GM20431 (cell line): ENCODE data around the gene HBQ1.
"Not testable (repeated sequence)": the region's sequence is repeated elsewhere in the genome, so short reads cannot be mapped to it uniquely, and the experiment has no call there.

ENCODE experiments used
- in situ Hi-C: fragments of 300-500 bp; cut with MseI, MboI; formaldehyde crosslinking; loops from one replicate; pipeline ENCODE4 v1.15.0; 2020; ENCODE audit warnings: low sequenced_read_pairs; ENCODE audit not compliant: unreplicated experiment

Gene HBQ1

GRCh38 chr16:180101-180675, at the start of gene HBQ1:
HBQ1 (plus strand) TSS chr16:180459; CDS start chr16:180487, 28 bp downstream.
- in situ Hi-C loops = loop anchor here (5.0 kb wide), 1 partner anchor 63 kb away; no protein-coding TSS in a partner anchor

DNA sequence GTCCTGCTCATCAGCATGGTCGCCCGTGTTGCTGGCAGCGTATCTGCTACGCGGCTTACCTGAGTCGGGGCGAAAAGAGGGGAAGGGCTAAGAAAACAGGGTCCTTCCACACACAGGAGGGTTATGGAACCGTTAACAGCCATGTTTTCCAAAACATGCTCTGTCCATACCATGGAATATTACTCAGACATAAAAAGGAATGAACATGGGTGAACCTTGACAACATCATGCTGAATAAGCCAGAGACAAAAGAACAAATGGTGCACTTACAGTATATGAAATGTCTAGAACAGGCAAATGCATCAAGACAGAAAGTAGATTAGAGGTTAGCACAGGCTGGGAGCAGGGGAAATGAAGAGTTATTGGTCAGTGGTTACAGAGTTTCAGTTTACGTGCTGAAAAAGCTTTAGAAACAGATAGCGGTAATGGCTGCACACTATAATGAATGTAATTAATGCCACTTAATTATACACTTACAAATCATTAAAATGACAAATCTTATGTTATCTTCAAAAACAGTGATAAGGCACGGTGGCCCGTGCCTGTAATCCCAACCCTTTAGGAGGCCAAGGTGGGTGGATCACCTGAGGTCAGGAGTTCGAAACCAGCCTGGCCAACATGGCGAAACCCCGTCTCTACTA, 49.6 kb upstream of the HBQ1 start:
- in situ Hi-C loops = no loop called here

- in situ Hi-C loops = no loop called here
Measured at GRCh38 chr16:132120-132519, 48.1 kb upstream of the HBQ1 start.

DNA sequence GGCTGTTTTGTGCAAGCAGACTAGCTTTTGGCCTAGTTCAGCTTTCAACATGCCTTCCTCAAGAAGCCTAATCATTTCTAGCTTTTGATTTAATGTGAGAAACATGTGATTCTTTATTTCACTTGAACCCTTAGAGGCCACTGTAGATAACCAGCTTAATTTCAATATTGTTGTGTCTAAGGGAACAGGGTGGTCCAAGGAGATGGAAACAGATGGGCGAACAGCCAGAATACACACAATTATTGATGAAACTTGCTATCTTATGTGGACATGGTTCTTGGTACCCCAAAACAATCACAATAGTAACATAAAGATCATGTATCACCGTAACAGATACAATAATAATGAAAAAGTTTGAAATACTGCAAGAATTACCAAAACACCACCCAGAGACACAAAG, 46.5 kb upstream of the HBQ1 start:
- in situ Hi-C loops = no loop called here

GRCh38 chr16:138049-138417, 42.2 kb upstream of the HBQ1 start:
- in situ Hi-C loops = no loop called here

DNA sequence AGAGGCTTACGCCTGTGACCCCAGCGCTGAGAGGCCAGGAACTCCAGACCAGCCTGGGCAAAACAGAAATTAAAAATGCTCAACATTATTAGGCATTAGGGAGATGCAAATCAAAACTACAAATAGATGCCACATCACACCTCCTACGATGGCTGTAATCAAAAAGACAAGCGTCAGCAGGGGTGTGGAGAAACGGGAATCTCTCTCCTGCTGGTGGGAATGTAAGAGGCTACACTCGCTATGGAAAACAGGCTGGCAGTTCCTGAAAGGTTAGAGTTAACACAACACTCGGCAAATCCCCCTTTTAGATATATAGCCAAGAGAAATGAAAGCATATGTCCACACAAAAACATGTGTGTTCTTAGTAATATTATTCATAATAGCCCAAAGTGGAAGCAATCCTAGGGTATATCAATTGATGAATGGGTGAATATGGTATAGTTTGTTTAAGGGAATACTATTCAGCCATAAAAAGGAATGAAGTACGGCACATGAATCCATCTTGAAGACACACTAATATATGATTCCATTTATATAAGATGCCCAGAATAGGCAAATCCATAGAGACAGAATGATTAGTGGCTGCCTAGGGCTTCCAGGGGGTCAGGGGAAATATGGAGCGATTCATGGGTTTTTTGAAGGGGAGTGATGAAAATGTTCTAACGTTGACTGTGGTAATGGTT, 39.9 kb upstream of the HBQ1 start:
- in situ Hi-C loops = no loop called here

DNA sequence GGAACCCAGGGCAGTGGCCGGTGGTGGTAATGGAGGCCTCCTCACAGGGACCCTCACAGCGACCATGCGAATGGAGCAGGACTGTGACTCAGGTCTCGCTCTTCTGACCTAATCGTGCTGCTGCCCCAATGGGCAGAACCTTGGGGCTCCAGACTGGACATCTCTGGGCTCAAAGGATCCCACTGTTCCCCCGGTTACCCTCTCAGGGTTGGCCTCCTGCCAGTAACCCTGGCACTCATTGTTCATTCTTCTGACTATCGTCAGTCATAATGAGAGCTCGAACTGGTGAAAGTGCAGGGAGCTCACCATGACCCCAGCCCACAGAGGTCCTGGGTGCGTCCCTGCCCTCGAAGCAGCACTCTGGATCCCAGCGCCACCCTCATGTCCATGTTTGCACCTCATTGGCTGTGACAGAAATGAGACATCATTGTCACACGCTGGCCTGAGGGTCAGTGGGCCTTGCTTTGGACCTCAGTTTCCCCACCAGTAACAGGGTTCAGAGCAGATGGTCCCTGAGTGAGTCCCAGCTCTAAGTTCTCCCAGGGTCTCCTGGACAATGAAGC, 37.8 kb upstream of the HBQ1 start:
- in situ Hi-C loops = no loop called here

DNA sequence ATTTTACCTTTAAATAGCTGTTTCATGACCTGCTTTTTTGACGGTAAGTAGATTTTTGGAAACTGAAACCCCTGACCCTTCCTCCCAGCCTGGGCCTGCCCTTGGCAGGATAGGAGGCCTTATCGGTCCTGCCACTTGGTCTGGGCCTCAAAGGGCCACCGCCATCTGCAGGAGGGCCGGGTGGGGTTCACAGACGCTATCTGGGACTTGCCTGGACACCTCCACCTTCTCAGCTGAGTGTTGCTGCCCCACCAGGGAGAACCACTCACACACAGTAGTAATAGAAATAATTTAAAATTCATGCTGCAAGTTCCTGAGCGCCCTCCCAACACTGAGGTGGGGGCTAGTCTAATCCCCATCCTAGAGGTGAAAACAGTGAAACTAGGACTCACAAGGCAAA, 37.2 kb upstream of the HBQ1 start:
- in situ Hi-C loops = no loop called here

DNA sequence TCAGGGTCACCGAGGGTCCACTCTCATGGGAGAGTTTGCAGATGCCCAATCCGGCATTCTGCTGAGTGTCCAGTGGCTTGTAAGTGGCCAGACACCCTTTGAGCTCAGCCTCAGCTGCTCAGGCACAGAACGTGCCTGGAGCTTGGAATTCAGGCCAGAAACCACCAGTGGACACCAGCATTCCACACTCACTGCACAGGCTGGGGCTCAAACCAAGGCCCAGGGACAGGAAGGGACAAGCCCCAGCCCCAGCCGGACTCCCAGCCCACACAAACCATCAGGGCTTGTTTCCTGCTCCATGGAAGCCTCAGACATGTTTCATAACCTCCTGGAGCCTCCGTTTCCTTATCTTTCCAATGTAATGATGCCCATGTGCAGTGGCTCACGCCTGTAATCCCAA, 36.8 kb upstream of the HBQ1 start:
- in situ Hi-C loops = no loop called here

GRCh38 chr16:144797-145252, 35.4 kb upstream of the HBQ1 start:
- in situ Hi-C loops = no loop called here

DNA sequence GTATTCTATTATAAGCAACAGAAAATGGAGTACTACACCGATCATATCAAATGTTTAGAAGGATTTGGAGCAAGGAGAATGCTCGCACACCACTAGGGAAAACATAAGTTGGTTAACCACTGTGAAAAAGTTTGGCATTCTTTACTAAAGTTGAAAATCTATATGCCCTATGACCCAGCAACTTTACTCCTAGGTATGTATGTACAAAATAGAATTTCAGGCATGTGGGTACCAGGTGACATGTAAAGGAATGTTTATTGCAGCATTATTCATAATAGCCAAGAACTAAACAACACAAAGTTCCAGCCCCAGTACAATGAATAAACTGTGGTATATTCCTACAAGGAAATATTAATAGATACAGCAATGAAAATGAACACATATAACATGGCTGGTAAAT, 33.6 kb upstream of the HBQ1 start:
- in situ Hi-C loops = no loop called here

DNA sequence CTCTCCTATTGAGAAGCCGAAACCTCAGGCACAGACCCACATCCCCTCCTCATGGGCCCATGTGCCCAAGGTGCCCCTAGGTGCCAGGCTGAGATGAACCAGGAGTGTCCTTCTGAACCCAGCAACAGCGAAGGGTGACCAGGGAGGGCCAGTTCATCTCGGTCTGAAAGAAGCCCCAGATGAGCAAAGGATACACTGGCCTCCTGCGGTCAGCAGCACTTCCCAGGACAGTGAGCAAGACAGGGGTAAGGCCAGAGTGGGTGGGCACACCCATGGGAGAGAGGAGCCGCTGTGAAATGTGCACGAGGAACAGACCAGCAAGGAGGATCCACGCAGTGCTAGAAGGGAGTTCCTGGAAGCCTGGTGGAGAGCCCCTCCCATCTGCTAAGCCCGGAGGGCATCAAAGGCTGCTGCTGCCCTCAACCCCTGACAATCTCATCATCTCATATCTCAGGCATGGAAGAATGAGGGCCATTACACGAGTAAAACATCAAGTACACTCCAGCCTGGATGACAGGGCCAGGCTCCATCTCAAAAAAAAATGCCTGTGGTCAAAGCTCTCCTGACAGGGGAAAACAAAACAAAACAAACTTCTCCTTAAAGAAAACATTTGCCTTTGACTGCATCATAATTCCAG, 31.1 kb upstream of the HBQ1 start:
- in situ Hi-C loops = no loop called here

GRCh38 chr16:152141-153128, 27.8 kb upstream of the HBQ1 start, which contains the start of gene HBZ:
HBZ (plus strand) TSS chr16:152644; CDS start chr16:152910, 266 bp downstream.
- in situ Hi-C loops = no loop called here

- in situ Hi-C loops = not testable (repeated sequence)
Measured at GRCh38 chr16:153129-153521, 27.1 kb upstream of the HBQ1 start.

DNA sequence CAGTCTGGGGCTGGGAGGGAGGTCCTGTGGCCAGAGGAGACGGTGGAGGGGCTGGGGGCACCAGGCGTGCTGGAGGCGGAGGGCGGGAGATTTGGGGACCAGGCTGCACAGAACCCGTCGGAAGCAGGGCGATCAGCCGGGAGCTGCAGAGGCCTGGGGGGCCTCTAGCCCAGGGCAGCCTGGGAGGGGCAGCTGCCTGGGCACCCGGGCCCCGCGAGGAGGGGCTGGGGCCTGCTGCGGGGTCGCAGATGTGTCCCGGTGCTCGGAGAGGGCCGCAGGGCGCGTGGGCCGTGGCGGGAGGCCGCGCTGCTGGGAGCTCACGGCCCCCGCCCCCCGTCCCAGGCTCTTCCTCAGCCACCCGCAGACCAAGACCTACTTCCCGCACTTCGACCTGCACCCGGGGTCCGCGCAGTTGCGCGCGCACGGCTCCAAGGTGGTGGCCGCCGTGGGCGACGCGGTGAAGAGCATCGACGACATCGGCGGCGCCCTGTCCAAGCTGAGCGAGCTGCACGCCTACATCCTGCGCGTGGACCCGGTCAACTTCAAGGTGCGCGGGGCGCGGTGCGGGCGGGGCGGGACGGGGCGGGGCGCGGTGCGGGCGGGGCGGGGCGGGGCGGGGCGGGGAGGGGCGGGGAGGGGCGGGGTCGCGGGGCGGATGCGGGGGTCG, 26.6 kb upstream of the HBQ1 start:
- in situ Hi-C loops = not testable (repeated sequence)

DNA sequence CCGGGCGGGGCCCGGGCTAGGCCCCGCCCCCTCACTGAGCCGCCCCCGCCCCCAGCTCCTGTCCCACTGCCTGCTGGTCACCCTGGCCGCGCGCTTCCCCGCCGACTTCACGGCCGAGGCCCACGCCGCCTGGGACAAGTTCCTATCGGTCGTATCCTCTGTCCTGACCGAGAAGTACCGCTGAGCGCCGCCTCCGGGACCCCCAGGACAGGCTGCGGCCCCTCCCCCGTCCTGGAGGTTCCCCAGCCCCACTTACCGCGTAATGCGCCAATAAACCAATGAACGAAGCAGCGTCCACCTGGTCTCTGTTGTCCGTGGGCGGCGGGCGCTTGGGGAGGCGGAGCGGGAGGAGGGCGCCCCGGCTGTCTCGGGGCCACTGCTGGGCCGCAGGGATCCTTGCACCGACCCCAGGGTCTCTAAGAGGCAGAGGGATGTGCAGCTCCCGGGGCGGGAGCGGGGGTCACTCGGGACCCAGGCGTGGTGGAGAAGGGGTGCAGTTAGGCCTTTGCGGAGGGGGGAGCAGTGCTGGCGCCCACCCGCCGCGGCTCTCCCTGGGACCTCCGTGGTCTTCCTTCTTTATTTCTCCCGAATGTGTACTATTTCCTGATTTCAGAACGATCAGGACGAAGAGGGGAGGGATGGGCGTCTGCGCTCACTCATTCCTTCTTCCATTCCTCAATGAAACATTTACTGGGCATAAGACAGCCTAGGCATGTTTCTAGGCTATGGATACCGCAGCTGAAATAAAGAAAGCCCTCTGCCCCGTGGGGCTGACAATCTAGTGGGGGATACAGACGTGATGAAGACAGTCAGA, 25.8 kb upstream of the HBQ1 start:
- in situ Hi-C loops = no loop called here

- in situ Hi-C loops = no loop called here
Measured at GRCh38 chr16:155031-155398, 25.2 kb upstream of the HBQ1 start.

DNA sequence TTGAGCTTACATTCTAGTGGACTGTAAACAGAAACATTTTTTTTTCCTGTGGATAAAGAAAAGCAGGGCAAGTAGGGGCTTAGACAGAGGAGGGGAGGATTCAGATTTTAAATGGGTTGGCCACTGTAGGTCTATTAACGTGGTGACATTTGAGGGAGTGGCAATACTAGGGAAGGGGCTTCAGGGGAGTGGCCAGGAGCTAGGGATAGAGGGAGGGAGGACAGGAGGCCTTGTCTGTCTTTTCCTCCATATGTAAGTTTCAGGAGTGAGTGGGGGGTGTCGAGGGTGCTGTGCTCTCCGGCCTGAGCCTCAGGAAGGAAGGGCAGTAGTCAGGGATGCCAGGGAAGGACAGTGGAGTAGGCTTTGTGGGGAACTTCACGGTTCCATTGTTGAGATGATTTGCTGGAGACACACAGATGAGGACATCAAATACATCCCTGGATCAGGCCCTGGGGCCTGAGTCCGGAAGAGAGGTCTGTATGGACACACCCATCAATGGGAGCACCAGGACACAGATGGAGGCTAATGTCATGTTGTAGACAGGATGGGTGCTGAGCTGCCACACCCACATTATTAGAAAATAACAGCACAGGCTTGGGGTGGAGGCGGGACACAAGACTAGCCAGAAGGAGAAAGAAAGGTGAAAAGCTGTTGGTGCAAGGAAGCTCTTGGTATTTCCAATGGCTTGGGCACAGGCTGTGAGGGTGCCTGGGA, 21.0 kb upstream of the HBQ1 start:
- in situ Hi-C loops = no loop called here
